PFSK-1 (cell line): ENCODE measurements around the gene KIAA1328.

Experiments used
- FOXP2 ChIP-seq: optimal IDR thresholded peaks from 2 replicates; pipeline ENCODE3; 2011; ENCODE audit warnings: borderline replicate concordance, control low read depth, inconsistent platforms; ENCODE audit not compliant: insufficient read depth; ENCODE audit errors: extremely low read length, extremely low read depth
- POLR2AphosphoS5 ChIP-seq: IDR thresholded peaks from 2 replicates; pipeline ENCODE4 v1.6.1; 2012; ENCODE audit warnings: low read depth, mild to moderate bottlenecking, control low read depth, low read length, moderate library complexity
- REST ChIP-seq, 2 experiments: IDR thresholded peaks; 2 replicates each; pipeline versions ENCODE4 v1.6.1 to v1.8.0; 2011 to 2012; ENCODE audit warnings: low read depth in 2 of 2, low read length in 2 of 2, control low read depth in 1 of 2, inconsistent platforms in 1 of 2, mild to moderate bottlenecking in 1 of 2, moderate library complexity in 1 of 2; ENCODE audit not compliant: insufficient read depth in 1 of 2
- SIN3A ChIP-seq: IDR thresholded peaks from 2 replicates; pipeline ENCODE4 v1.6.1; 2012; ENCODE audit warnings: mild to moderate bottlenecking, low read length, moderate library complexity, borderline replicate concordance; ENCODE audit not compliant: insufficient read depth
- TAF1 ChIP-seq: IDR thresholded peaks from 2 replicates; pipeline ENCODE4 v1.6.1; 2012; ENCODE audit warnings: low read length, control low read depth, borderline replicate concordance; ENCODE audit not compliant: insufficient read depth

DNA sequence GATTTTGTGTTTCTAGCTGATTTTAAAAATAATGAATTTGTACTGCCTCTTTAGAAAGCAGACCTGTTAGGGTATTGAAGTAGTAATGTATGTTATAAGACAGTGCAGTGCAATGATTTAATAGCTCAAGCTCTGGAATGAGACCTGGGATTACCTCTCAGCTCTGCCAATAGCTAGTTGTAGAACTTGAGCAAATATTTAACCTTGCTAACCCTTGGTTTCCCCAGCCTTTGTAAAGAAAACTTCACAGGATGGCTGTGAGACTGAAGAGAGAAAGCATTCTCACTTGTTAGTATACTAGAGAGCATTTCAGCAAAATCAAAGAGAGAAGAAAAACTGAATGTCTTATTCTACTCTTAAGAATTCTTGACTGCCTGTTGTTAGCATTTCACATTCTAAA lies 293.9 kb downstream of the KIAA1328 start:
- TF ChIP-seq POLR2AphosphoS5, result no peak
- TF ChIP-seq TAF1, result no peak
- TF ChIP-seq REST (IDR thresholded peaks at IDR 0.05; ENCODE audit: insufficient read depth in 1 of 2, low read depth in 2 of 2, low read length in 2 of 2), result no peak
- TF ChIP-seq SIN3A, result no peak
- TF ChIP-seq FOXP2, result no peak
